Stromal cell of bone marrow (primary cell): ENCODE results near the gene LRRC45.

ENCODE experiments used
- DNase-seq: peaks from one replicate; pipeline ENCODE4 v3.0.0-alpha.2; 2012; ENCODE audit warnings: low read depth

The LRRC45 gene

GRCh38 chr17:81993729-81994592, 29.1 kb upstream of the LRRC45 start:
- no peak for DNase-seq

- no peak for DNase-seq
Measured at GRCh38 chr17:81994593-81995462, 28.3 kb upstream of the LRRC45 start.

GRCh38 chr17:81995463-81996231, 27.5 kb upstream of the LRRC45 start:
- DNase-seq = no peak

GRCh38 chr17:81996232-81996756, 26.8 kb upstream of the LRRC45 start:
- DNase-seq = no peak

GRCh38 chr17:81996757-81997441, 26.2 kb upstream of the LRRC45 start:
- no peak for DNase-seq

GRCh38 chr17:81998212-81998611, 24.9 kb upstream of the LRRC45 start:
- no peak for DNase-seq

- DNase-seq = no peak
Measured at GRCh38 chr17:81998691-81999438, 24.2 kb upstream of the LRRC45 start.

GRCh38 chr17:81999587-81999975, 23.5 kb upstream of the LRRC45 start:
- DNase-seq = no peak

- DNase-seq = no peak
Measured at GRCh38 chr17:81999976-82000802, 22.9 kb upstream of the LRRC45 start.

- DNase-seq = no peak
Measured at GRCh38 chr17:82000803-82001570, 22.1 kb upstream of the LRRC45 start.

- no peak for DNase-seq
Measured at GRCh38 chr17:82001571-82002056, 21.5 kb upstream of the LRRC45 start.

GRCh38 chr17:82003411-82004381, 19.4 kb upstream of the LRRC45 start:
- DNase-seq = peak; percentile 92

- DNase-seq = no peak
Measured at GRCh38 chr17:82004517-82005455, 18.3 kb upstream of the LRRC45 start.

- no peak for DNase-seq
Measured at GRCh38 chr17:82005701-82006348, 17.3 kb upstream of the LRRC45 start.

- no peak for DNase-seq
Measured at GRCh38 chr17:82006468-82007227, 16.5 kb upstream of the LRRC45 start.
